Right ventricle myocardium superior (tissue), 1 donor: ENCODE data around the gene GMEB2. TPM values are rescaled to one million over a fixed set of nuclear protein-coding genes. Genes with fewer than 3 reads are reported as not detected.

Source experiments
- ATAC-seq: fragments of 200-7000 bp; cut with Tn5 transposase; one replicate; pipeline ENCODE4 v1.9.1; 2020; ENCODE audit warnings: mild to moderate bottlenecking; ENCODE audit not compliant: poor library complexity
- DNase-seq: peaks from one replicate; pipeline ENCODE4 v3.0.0-alpha.2; 2020
- intact Hi-C: fragments of 100-400 bp; cut with DNase I; formaldehyde crosslinking; loops from one replicate; pipeline ENCODE4 v1.11.2; 2022
- total RNA-seq: library from RNA; stranded (reverse); fragmentation: NEBNext Ultra II Directional; extraction: Animal tissue kit (Norgen Biotek cat#: 25700); gene quantifications from one replicate; pipeline ENCODE4 v1.2.1, GENCODE V29; 2021
- donor health status: DM: no; HTN: yes; CAD: no; lungs with severe emphysema.

Gene GMEB2
- total RNA-seq, 1 donor from 2014 or later: 5.5 TPM

- DNase-seq: no peak
- intact Hi-C loops: no loop called here
- no peak for ATAC-seq
Observed at GRCh38 chr20:63546256-63546955, 80.5 kb downstream of the GMEB2 start.

- ATAC-seq: no peak
- no peak for DNase-seq
- intact Hi-C loops: no loop called here
Observed at GRCh38 chr20:63545814-63546213, 81.1 kb downstream of the GMEB2 start.

- intact Hi-C loops: no loop called here
- DNase-seq: no peak
- no peak for ATAC-seq
Observed at GRCh38 chr20:63544958-63545516, 81.9 kb downstream of the GMEB2 start.

GRCh38 chr20:63544241-63544957 lies 82.5 kb downstream of the GMEB2 start:
- DNase-seq (no peak), ATAC-seq (no peak)
- intact Hi-C loops: no loop called here

GRCh38 chr20:63543733-63544132 lies 83.2 kb downstream of the GMEB2 start:
- intact Hi-C loops: no loop called here
- ATAC-seq (no peak), DNase-seq (no peak)

- no peak for ATAC-seq
- intact Hi-C loops: no loop called here
- no peak for DNase-seq
Observed at GRCh38 chr20:63543131-63543530, 83.8 kb downstream of the GMEB2 start.

GRCh38 chr20:63542696-63543095 lies 84.2 kb downstream of the GMEB2 start:
- ATAC-seq (no peak), DNase-seq (no peak)
- intact Hi-C loops: no loop called here

GRCh38 chr20:63542031-63542559 lies 84.8 kb downstream of the GMEB2 start:
- no peak for ATAC-seq
- intact Hi-C loops: no loop called here
- DNase-seq: no peak

- no peak for DNase-seq
- ATAC-seq: no peak
- intact Hi-C loops: no loop called here
Observed at GRCh38 chr20:63541371-63541770, 85.5 kb downstream of the GMEB2 start.

GRCh38 chr20:63540417-63541186 lies 86.3 kb downstream of the GMEB2 start:
- ATAC-seq: no peak
- DNase-seq: no peak
- intact Hi-C loops: no loop called here

GRCh38 chr20:63539441-63540370 lies 87.2 kb downstream of the GMEB2 start:
- no peak for ATAC-seq
- intact Hi-C loops: loop anchor here (2.0 to 5.0 kb wide), 2 partner anchors 73 to 433 kb away; no protein-coding TSS in a partner anchor

GRCh38 chr20:63539092-63539430 lies 87.8 kb downstream of the GMEB2 start:
- ATAC-seq (no peak), DNase-seq (no peak)
- intact Hi-C loops: loop anchor here (2.0 to 5.0 kb wide), 2 partner anchors 73 to 434 kb away; no protein-coding TSS in a partner anchor

More at GRCh38 chr20:63539441-63540370, 87.2 kb downstream of the GMEB2 start:
- DNase-seq: no peak

- DNase-seq (no peak), ATAC-seq (peak; percentile 44)
- intact Hi-C loops: loop anchor here (2.0 to 5.0 kb wide), 2 partner anchors 74 to 434 kb away; no protein-coding TSS in a partner anchor
Observed at GRCh38 chr20:63538204-63539091, 88.5 kb downstream of the GMEB2 start.
